SW 1271 (cell line): ENCODE results near the gene LACTBL1.

Experiments
- DNase-seq, 2 experiments: peaks; one replicate each; lab custom pipeline; 2025; lab: John Stamatoyannopoulos, UW

The LACTBL1 gene

DNA sequence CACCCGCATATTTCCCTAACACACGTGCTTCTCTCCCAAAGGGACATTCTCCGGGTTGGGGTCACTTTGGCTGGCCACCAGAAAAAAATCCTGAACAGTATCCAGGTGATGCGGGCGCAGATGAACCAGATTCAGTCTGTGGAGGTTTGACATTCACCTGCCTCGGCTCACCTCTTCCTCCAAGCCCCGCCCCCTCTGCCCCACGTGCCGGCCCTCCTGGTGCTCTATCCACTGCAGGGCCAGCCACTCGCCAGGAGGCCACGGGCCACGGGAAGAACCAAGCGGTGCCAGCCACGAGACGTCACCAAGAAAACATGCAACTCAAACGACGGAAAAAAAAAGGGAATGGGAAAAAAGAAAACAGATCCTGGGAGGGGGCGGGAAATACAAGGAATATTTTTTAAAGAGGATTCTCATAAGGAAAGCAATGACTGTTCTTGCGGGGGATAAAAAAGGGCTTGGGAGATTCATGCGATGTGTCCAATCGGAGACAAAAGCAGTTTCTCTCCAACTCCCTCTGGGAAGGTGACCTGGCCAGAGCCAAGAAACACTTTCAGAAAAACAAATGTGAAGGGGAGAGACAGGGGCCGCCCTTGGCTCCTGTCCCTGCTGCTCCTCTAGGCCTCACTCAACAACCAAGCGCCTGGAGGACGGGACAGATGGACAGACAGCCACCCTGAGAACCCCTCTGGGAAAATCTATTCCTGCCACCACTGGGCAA is 59.1 kb downstream of the LACTBL1 start:
- DNase-seq, result no peak

DNA sequence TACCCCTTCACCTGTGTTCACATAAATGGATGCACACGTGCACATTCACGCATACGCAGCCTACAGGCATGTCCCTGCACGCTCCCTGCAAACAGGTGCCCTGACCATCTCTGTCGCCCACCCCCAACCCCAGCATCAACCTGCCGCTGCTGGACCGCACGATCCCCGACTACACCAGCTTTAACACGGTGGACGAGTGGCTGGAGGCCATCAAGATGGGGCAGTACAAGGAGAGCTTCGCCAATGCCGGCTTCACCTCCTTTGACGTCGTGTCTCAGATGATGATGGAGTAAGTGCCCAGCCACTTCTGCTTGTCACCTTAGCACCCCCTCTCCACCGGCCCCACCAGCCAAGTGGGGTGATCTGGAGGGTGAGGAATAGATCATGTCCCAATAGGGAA is 60.4 kb downstream of the LACTBL1 start:
- no peak for DNase-seq

DNA sequence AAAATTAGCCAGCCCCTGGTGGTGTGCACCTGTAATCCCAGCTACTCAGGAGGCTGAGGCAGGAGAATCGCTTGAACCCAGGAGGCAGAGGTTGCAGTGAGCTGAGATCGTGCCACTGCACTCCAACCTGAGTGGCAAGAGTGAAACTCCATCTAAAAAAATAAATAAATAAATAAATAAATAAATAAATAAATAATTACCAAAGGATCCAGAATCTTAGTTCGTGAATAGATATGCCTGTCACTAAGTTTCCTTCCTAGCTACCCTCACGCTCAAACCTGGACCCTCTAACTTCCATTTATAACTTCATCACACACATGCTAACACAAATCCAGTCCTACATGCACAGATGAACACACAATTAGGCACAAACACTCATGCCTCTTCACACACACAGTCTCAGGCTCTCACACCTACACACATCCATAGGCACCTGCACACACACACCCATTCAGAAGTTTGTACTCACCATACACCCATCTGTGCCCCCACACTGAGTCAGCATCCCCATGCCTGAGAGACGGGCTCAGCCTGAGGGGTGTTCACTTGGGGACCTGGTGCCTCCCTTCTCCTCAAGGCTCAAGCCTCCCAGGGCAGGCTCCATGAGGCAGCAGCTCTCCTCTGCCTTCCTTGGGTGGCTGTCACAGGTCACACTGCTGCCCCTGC is 61.5 kb downstream of the LACTBL1 start:
- DNase-seq, result no peak

DNA sequence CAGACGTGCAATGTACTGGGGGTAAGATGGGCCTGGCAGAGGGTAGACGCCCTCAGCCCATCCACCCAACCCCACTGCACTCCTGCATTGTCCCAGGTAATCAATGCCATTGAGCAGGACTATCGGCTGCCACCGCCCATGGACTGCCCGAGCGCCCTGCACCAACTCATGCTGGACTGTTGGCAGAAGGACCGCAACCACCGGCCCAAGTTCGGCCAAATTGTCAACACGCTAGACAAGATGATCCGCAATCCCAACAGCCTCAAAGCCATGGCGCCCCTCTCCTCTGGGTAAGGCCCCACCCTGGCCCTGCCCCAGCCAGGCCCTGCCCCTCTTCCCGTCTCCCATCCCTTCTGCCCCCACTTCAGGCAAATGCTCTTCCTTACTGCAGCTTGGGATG is 62.4 kb downstream of the LACTBL1 start:
- no peak for DNase-seq

DNA sequence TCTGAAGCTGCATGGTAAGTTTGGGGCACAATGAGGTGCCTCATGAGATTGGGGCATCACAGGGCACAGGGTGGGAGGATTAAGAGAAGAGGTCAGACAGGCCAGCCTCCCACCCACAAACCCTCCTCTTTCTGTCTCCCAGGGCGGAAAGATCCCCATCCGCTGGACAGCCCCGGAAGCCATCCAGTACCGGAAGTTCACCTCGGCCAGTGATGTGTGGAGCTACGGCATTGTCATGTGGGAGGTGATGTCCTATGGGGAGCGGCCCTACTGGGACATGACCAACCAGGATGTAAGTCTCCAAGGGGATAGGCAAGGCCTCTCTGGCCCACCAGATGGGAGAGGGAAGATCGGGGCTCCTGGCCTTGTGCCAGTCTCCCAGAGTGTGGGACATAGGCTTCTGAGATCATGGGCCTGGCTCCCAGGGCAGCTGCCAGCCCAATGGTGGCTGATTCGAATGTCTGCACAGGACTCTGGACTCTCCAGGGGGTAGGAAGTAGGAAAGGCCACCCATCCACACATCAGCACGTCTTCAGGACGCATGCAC is 63.7 kb downstream of the LACTBL1 start:
- no peak for DNase-seq

DNA sequence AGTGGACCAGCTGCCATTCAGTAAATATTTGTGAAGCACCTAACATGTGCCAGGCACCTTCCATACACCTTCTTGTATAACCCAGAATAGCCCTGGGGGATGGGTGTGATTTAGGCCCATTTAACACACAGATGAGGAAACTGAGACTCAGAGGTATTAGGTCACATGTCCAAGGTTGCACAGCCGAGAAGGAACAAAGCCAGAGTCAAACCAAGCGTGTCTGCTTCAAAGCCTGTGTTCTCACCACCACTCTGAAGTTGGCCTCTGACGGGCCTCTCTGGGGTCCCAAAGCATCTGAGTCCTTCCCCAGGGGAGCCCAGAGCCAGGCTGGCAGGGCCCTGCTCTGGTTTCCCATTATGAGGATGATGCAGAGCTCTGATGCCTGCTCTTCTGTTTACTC is 65.1 kb downstream of the LACTBL1 start:
- DNase-seq, result no peak

DNA sequence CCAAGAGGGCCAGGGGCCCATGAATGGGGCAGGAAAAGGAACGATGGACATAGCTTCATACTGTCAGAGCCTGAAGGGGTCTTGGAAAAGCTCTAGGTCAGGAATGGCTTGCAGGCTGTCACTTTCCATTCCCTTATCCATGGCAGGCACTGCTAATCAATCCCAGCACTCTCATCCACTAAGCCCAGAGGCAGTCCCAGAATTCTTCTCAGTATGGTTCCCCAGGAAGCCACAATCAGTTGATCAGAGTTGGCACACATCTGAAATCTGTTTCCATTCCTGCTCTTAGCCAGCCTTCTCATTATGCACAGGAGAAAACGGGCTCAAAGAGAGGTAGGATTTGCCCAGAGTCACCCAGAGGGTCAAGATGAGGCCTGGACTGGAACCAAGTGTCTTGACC is 65.7 kb downstream of the LACTBL1 start:
- DNase-seq, result no peak

DNA sequence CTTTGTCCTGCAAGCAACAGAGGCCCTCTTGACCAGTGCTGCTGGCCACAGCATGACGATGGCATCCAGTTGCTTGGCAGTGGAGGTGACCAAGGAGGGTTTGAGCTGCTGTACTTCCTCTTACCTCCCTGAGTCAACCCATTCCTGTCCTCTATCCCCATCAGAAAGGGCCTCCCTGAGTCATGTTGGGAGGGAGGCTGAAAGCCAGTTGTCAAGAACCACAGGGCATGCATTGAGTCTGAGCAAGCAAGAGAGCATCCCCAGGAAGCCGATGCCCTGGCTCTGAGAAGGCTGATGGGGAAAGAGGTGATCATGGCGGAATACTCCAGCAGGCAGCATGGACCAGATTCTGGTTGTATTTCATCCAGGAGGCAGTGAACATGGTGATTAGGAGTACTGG is 69.6 kb downstream of the LACTBL1 start:
- DNase-seq, result no peak
